Measurements from ENCODE around the gene SNX4. TPM values are rescaled to one million over a fixed set of nuclear protein-coding genes. Genes with fewer than 3 reads are reported as not detected.
"Not testable (repeated sequence)": the region's sequence is repeated elsewhere in the genome, so short reads cannot be mapped to it uniquely, and the experiment has no call there.

The SNX4 gene
- 29.4 and 37.8 TPM in 2 replicates for total RNA-seq

DNA sequence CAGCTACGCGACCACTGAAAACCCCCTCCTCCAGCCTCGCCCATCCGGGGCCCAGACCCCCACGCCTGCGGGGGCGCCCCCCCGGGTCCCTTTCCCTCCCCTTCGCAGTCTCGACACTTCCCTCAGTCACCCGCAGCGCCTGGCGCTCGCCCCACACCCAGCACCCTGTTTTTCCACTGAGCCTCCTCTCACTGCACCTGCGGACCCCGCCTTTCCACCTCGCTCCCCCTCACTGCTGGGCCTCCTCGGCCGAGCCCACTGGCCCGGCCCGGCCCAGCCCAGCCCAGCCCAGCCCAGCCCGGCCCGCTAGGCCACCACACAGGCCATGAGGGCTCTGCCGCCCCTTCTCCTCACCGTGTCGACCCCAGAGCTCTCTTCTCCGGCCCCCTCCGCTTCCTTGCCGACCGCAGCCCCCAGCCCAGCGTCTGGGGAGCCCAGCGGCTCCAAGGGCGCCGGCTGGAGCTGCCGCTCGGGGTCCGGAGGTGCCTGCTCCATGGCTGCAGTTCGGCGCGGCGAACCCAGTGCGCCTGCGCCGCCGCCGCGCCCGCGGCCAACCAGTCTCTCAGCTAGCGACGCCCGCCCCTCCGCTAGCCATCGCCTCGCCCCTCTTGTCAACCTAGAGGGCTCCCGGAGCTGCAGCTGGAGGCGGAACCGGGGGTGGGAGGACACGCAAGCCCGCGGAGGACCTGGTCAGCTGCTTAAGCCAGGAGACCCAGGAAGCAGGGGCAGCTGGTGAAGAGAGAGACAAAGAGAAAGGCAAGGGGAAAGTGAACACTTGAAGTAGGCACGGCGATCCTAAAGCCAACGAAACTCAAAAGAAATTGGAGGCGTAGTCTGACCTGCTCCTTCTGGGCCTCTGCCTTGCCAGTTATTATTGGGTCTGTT, at the start of gene SNX4:
TSS of gene SNX4 (minus strand) at position 525 of the 885 bp plus-strand sequence. CDS start at position 495, 30 bp downstream.
- DNase-seq (ENCODE audit: low read depth) = peak; percentile 90
- no peaks in the 10 kb centered on the region for H3K36me3 ChIP-seq (ENCODE audit: control insufficient read depth, insufficient read depth, low read length)
- TF ChIP-seq, protein P1, sequence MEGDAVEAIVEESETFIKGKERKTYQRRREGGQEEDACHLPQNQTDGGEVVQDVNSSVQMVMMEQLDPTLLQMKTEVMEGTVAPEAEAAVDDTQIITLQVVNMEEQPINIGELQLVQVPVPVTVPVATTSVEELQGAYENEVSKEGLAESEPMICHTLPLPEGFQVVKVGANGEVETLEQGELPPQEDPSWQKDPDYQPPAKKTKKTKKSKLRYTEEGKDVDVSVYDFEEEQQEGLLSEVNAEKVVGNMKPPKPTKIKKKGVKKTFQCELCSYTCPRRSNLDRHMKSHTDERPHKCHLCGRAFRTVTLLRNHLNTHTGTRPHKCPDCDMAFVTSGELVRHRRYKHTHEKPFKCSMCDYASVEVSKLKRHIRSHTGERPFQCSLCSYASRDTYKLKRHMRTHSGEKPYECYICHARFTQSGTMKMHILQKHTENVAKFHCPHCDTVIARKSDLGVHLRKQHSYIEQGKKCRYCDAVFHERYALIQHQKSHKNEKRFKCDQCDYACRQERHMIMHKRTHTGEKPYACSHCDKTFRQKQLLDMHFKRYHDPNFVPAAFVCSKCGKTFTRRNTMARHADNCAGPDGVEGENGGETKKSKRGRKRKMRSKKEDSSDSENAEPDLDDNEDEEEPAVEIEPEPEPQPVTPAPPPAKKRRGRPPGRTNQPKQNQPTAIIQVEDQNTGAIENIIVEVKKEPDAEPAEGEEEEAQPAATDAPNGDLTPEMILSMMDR (IDR thresholded peaks at IDR 0.05; ENCODE audit: insufficient read depth, low read length, poor library complexity, severe bottlenecking) = no peak
- H3K27me3 ChIP-seq (ENCODE audit: control insufficient read depth, insufficient read depth, low read length) = no peaks in the 10 kb centered on the region
- H3K4me3 ChIP-seq (ENCODE audit: low read depth, low read length) = peak within 1 kb of the TSS; percentile 72

DNA sequence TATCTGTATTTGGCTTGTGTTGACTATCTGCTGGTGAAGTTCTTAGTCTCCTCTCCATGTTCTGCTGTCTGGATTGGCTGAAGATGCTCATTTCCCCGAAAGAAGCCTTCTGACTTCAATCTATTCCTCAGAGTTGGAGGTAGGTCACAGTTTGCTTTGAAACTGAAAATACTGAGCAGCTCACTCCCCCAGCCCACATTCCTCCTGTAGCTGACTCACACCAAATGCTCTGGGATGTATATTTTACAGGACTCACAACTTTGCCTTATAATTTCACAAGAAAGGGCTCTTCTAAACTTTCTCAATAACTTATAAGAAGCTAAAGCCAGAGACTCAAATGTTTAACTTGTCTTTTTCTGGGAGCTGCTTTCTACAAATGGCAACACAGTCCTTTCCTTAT, 36.3 kb upstream of the SNX4 start:
- DNase-seq (ENCODE audit: low read depth) = no peak
- Histone ChIP-seq H3K4me3 (ENCODE audit: low read depth, low read length) (no peak overlapping the region), H3K36me3 (ENCODE audit: control insufficient read depth, insufficient read depth, low read length) (no peaks in the 10 kb centered on the region), H3K27me3 (ENCODE audit: control insufficient read depth, insufficient read depth, low read length) (no peaks in the 10 kb centered on the region)
- TF ChIP-seq, protein P1 (IDR thresholded peaks at IDR 0.05; ENCODE audit: insufficient read depth, low read length, poor library complexity, severe bottlenecking) = no peak

DNA sequence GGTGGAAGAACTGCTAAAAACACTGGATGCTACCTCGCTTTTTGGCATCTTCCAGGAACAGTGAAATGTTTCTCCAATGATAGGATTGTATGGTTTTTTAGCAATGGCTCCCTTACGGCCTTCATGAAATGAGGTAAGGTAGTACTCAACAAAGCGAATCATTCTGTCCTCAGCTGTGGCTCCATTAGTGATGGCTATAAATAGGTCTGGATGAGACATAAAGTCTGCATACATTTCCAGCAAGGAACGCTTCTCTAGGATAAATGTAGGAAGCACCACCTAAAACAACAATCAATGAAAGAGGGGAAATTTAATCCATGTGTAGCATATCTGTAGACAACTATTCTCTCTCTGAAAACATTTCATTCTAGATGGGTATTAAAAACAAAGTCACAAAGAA, 32.4 kb upstream of the SNX4 start:
- Histone ChIP-seq H3K4me3 (ENCODE audit: low read depth, low read length) (no peak overlapping the region), H3K27me3 (ENCODE audit: control insufficient read depth, insufficient read depth, low read length) (no peaks in the 10 kb centered on the region), H3K36me3 (ENCODE audit: control insufficient read depth, insufficient read depth, low read length) (no peaks in the 10 kb centered on the region)
- DNase-seq (ENCODE audit: low read depth) = no peak
- TF ChIP-seq, protein P1 (IDR thresholded peaks at IDR 0.05; ENCODE audit: insufficient read depth, low read length, poor library complexity, severe bottlenecking) = no peak

DNA sequence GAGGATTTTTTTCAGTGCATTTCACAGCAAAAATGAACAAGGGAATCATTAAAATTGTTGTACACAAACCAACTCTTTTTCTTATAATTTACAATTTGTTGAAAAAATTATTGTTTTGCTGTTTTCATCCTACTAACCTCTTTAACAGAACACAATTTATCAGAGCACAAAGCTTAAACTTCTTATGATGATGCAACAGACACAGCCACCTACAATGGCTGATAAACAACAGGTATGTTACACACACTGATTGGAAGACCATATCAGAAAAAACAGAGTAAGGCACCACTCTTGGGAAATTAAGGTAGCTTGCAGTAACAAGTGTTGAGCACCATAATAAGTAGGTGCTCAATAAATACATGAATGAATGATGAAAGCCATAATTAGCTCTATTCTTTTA, 8.9 kb upstream of the SNX4 start:
- no peaks in the 10 kb centered on the region for H3K27me3 ChIP-seq (ENCODE audit: control insufficient read depth, insufficient read depth, low read length)
- TF ChIP-seq, protein P1 (IDR thresholded peaks at IDR 0.05; ENCODE audit: insufficient read depth, low read length, poor library complexity, severe bottlenecking) = no peak
- no peak for DNase-seq (ENCODE audit: low read depth)

DNA sequence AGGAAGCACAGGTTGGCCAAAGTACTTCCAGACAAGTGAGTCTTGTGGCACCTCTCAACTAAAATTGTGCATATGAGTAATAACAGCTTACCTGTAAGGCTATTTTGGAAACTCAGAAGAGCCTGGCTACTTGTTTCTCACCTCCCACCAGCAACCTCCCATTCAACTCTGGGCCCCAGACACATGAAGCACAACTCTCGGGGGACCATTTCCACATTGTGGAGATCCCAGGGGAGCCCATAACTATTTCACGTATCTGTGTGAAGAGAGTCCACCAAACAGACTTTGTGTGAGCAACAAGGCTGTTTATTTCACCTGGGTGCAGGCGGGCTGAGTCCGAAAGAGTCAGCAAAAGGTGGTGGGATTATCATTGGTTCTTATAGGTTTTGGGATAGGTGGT, 5.2 kb upstream of the SNX4 start:
- no peaks in the 10 kb centered on the region for H3K27me3 ChIP-seq (ENCODE audit: control insufficient read depth, insufficient read depth, low read length)
- no peaks in the 10 kb centered on the region for H3K36me3 ChIP-seq (ENCODE audit: control insufficient read depth, insufficient read depth, low read length)
- no peak for DNase-seq (ENCODE audit: low read depth)
- TF ChIP-seq, protein P1 (IDR thresholded peaks at IDR 0.05; ENCODE audit: insufficient read depth, low read length, poor library complexity, severe bottlenecking) = no peak
- H3K4me3 ChIP-seq (ENCODE audit: low read depth, low read length) = no peak overlapping the region

More for the DNA sequence above, 8.9 kb upstream of the SNX4 start:
- Histone ChIP-seq H3K36me3 (ENCODE audit: control insufficient read depth, insufficient read depth, low read length) (no peaks in the 10 kb centered on the region), H3K4me3 (ENCODE audit: low read depth, low read length) (no peak overlapping the region)

DNA sequence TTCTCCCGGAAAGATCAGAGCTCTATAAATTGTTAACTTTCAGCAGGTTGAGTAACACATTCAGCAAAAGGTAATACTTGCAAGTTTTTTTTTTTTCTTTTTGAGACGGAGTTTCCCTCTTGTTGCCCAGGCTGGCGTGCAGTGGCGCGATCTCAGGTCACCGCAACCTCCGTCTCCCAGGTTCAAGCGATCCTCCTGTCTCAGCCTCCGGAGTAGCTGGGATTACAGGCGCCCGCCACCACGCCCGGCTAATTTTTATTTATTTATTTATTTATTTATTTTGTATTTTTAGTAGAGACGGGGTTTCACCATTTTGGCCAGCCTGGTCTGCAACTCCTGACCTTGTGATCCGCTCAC, 539 bp upstream of the SNX4 start:
- DNase-seq (ENCODE audit: low read depth); H3K27me3 ChIP-seq (ENCODE audit: control insufficient read depth, insufficient read depth, low read length); H3K36me3 ChIP-seq (ENCODE audit: control insufficient read depth, insufficient read depth, low read length): not testable (repeated sequence)
- H3K4me3 ChIP-seq (ENCODE audit: low read depth, low read length) = peak overlapping the region; percentile 72

Data from kidney epithelial cell (primary cell).